ENCODE data around the gene GPRIN1.

DNA sequence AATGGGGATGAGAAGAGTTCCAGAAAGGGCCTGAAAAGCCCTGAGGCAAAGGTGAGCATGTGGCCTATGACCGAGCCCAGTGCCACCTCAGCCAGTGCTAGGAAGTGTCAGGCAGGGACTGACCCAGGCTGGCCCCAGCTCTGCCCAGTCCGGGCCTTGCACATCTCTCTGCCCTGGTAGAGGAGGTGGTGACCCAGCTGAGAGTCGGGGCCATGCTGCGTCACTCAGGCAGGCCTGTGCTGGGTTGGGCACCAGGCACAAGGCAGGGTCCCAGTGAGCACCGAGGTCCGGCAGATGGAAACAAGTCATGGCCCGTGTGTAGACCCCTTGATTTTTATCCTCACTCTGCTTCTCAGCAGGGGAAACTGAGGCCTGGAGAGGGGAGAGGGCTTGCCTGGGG, 60.1 kb downstream of the GPRIN1 start:
- no peak for TF ChIP-seq EP300 (IDR thresholded peaks at IDR 0.05)
- no peak for TF ChIP-seq CTCF (IDR thresholded peaks at IDR 0.05)
- TF ChIP-seq POLR2A (IDR thresholded peaks at IDR 0.05): no peak
